COLO829 (cell line): Measurements from ENCODE around the gene COL6A6.
"Not testable (repeated sequence)": the region's sequence is repeated elsewhere in the genome, so short reads cannot be mapped to it uniquely, and the experiment has no call there.

Experiments
- DNase-seq: peaks from one replicate; pipeline ENCODE4 v3.0.0; 2012; ENCODE audit warnings: low spot score

COL6A6 gene

DNA sequence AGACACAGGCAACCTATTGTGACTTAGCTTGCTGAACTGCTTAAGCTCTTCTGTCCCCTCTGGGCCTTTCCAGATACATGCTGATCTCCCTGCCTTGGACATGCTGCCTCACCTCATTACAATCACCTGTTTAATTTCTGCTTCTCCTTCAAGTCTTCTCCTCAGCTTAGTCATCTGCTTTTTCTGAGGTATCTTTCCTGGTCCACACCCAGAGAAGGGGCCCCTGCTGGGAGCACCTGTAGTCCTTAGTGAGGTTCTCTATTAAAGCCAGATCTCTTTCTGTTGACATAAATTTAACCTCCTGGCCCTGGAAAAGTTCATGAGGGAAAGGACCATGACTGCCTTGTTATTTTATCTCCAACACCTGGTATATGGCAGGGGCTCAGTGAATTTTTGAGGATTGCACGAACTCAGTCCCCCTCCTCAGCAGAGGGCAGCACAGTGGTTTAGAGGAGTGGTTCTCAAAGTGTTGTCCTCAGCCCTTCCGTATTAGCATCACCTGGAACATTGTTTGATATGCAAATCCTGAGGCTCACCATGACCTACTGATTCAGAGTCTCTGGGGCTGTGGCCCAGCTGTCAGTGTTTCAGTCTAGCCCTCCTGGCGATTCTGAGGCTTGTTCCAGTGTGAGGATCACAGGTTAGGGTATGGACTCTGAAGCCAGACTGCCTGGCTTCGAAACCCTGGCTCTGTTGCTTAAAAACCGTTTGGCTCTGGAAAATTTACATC lies 12.7 kb downstream of the COL6A6 start:
- DNase-seq = no peak

- no peak for DNase-seq
These were observed 16.3 kb downstream of the COL6A6 start for GRCh38 chr3:130533247-130533646.

GRCh38 chr3:130537673-130538304 lies 20.8 kb downstream of the COL6A6 start:
- DNase-seq = no peak

- peak; percentile 41 for DNase-seq
These were observed 22.0 kb downstream of the COL6A6 start for GRCh38 chr3:130539005-130539404.

GRCh38 chr3:130543322-130543721 lies 26.3 kb downstream of the COL6A6 start:
- no peak for DNase-seq

DNA sequence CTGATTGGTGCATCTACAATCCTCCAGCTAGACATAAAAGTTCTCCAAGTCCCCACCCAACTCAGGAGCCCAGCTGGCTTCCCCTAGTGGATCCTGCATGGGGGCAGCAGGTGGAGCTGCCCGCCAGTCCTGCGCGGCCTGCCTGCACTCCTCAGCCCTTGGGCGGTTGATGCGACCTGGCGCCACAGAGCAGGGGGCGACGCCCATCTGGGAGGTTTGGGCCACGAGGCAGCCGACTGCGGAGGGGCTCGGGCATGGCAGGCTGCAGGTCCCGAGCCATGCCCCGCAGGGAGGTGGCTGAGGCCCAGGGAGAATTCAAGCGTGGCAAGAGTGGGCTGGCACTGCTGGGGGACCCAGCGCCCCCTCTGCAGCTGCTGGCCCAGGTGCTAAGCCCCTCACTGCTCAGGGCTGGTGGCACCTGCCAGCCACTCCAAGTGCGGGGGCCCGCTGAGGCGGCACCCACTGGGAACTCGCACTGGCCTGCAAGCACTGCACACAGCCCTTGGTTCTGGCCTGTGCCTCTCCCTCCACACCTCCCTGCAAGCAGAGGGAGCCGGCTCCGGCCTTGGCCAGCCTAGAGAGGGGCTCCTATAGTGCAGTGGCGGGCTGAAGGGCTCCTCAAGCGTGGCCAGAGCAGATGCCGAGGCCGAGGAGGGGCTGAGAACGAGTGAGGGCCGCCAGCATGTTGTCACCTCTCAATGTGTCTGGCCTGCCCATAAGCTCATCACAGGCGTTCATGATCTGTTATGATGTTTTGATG lies 30.1 kb downstream of the COL6A6 start:
- no peak for DNase-seq

- not testable (repeated sequence) for DNase-seq
These were observed 30.7 kb downstream of the COL6A6 start for GRCh38 chr3:130547680-130548065.

- no peak for DNase-seq
These were observed 31.4 kb downstream of the COL6A6 start for GRCh38 chr3:130548356-130548755.

- no peak for DNase-seq
These were observed 40.5 kb downstream of the COL6A6 start for GRCh38 chr3:130557336-130558035.

- no peak for DNase-seq
These were observed 41.4 kb downstream of the COL6A6 start for GRCh38 chr3:130558366-130558765.

GRCh38 chr3:130565224-130565623 lies 48.2 kb downstream of the COL6A6 start:
- no peak for DNase-seq
